Calu3 (cell line): Measurements from ENCODE around the gene LHX6. TPM values are rescaled to one million over a fixed set of nuclear protein-coding genes. Genes with fewer than 3 reads are reported as not detected.

Experiments used
- BruUV-seq: library from RNA; stranded (reverse); fragments of 400-500 nt; replicated peaks from 2 replicates; lab custom pipeline; 2021; lab: Mats Ljungman, UMichigan
- CTCF ChIA-PET: fragments of 300-600 bp; sonication (Branson Sonifier 250); formaldehyde crosslinking; loops from one replicate; lab custom pipeline; 2022; ENCODE audit warnings: antibody characterized with exemption; lab: Charles Lee
- DNase-seq: peaks from one replicate; pipeline ENCODE4 v3.0.0; 2022
- H3K27ac Mint-ChIP-seq: one replicate; pipeline ENCODE4 v1.8.0; 2022; ENCODE audit warnings: mixed read lengths; ENCODE audit not compliant: unreplicated experiment
- H3K27me3 Mint-ChIP-seq: one replicate; pipeline ENCODE4 v1.8.0; 2022; ENCODE audit warnings: mixed read lengths; ENCODE audit not compliant: unreplicated experiment
- H3K36me3 Mint-ChIP-seq: one replicate; pipeline ENCODE4 v1.8.0; 2022; ENCODE audit warnings: mild to moderate bottlenecking, moderate library complexity, mixed read lengths; ENCODE audit not compliant: insufficient read depth, unreplicated experiment
- H3K4me1 Mint-ChIP-seq: one replicate; pipeline ENCODE4 v1.8.0; 2022; ENCODE audit warnings: mild to moderate bottlenecking, low read depth, mixed read lengths; ENCODE audit not compliant: unreplicated experiment
- H3K4me3 Mint-ChIP-seq: one replicate; pipeline ENCODE4 v1.8.0; 2022; ENCODE audit warnings: mild to moderate bottlenecking, low read depth, moderate library complexity, mixed read lengths; ENCODE audit not compliant: unreplicated experiment
- H3K9me3 Mint-ChIP-seq: one replicate; pipeline ENCODE4 v1.8.0; 2022; ENCODE audit warnings: low read depth, mixed read lengths; ENCODE audit not compliant: unreplicated experiment
- CTCF ChIP-seq: fragments of 200-600 bp; IDR thresholded peaks from one replicate; pipeline ENCODE4 v1.8.0; 2022; ENCODE audit warnings: antibody characterized with exemption; ENCODE audit not compliant: unreplicated experiment
- intact Hi-C: fragments of 100-400 bp; cut with micrococcal nuclease; formaldehyde crosslinking; loops from one replicate; pipeline ENCODE4 v1.10.0; 2022; ENCODE audit not compliant: unreplicated experiment
- total RNA-seq: library from RNA; stranded (reverse); gene quantifications from 2 replicates; pipeline ENCODE4 v1.2.3, GENCODE V29; 2022

LHX6 gene
- total RNA-seq, 1 experiment from 2014 or later = 0.97 TPM

- H3K36me3 Mint-ChIP-seq = peaks cover 12% of the 10 kb centered on the region
- peak overlapping the region; percentile 99 for H3K4me3 Mint-ChIP-seq
- CTCF ChIA-PET = interaction anchor here (0.5 kb wide), 1 partner anchor 672 kb away, joined by 6 read pairs; no protein-coding TSS in a partner anchor
- peaks cover 8% of the 10 kb centered on the region for H3K4me1 Mint-ChIP-seq
- BruUV-seq = no TSS peak
- H3K9me3 Mint-ChIP-seq = no peaks in the 10 kb centered on the region
- H3K27me3 Mint-ChIP-seq = peaks cover 50% of the 10 kb centered on the region
- no peak for TF ChIP-seq CTCF
- DNase-seq = no peak
- intact Hi-C loops = no loop called here
- peak overlapping the region; percentile 97 for H3K27ac Mint-ChIP-seq
Measured at GRCh38 chr9:122159925-122160246, 68.9 kb downstream of the LHX6 start.

DNA sequence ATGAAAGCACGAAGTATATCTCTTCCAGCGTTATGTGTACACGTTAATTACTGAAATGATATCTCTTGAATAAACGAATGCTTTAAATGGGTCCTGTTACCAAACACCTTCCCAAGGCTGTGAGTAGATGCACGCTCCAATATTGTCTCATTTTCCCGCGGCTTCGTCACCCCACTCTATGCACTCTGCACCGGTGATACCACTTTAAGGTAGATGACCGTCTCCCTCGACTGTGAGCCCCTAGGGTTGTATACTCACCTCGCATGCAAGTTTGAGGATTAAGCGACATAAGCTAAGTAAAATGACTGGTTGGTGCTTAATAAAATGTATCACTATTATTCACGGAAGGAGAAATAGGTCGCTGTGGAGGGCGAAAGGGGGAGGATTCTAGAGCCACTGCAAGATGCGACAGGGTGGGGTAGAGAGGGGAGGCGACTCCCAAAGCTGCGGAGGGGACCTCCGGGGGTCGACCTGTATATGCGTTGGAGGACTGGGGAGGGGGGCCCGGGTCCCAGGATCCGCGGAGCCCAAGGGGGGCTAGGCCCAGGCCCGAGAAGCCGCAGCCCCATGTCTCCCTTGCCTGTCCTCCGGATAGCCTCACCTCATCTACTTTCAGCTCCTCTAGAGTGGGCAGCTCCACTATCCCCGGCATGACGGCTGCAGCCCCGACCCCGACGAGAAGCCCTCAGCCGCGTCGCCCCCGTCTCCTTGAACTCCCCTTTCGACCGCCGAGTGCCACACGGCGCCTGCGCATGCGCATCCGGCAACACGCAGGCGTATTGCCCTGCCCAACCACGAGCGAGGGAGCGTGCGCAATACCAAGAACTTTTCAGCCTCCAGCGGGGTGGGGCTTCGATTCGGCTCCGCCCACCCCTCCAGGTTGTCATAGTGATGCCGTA lies 69.5 kb downstream of the LHX6 start, which contains the start of the genes MORN5 and NDUFA8:
Gene MORN5, plus strand, starts transcription at position 883 of the 899 bp plus-strand sequence. CDS start 65 bp downstream, outside the sequence.
Gene NDUFA8, minus strand, starts transcription at position 754 of the 899 bp plus-strand sequence. Its CDS starts 102 bp downstream, at position 652.
- DNase-seq = peak; percentile 94
- intact Hi-C loops = no loop called here
- H3K36me3 Mint-ChIP-seq = peaks cover 12% of the 10 kb centered on the region
- TF ChIP-seq CTCF = no peak
- peak within 1 kb of the TSS; percentile 97 for H3K27ac Mint-ChIP-seq
- peaks cover 8% of the 10 kb centered on the region for H3K4me1 Mint-ChIP-seq
- H3K4me3 Mint-ChIP-seq = peak within 1 kb of the TSS; percentile 99
- peaks cover 43% of the 10 kb centered on the region for H3K27me3 Mint-ChIP-seq
- BruUV-seq = no TSS peak
- CTCF ChIA-PET = interaction anchor here (0.5 kb wide), 1 partner anchor 672 kb away, joined by 6 read pairs; no protein-coding TSS in a partner anchor
- H3K9me3 Mint-ChIP-seq = no peaks in the 10 kb centered on the region

DNA sequence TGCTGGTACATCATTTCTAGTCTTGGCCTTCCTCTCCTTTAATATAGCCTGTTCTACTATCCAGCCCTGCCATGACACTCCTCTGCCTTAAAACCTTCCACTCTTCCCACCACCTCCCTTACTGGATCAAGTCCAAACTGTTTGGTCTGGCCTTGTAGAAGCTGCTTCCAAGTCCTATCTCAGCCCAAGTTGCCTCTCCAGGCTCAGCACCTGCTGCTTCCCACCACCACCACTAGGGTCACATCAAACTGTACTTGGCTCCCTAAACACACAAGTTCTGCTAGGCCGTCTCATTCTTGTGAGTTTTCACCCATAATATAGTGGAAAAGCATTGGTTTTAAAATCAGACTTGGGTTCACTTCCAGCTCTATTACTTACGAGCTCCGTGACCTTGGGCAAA lies 70.6 kb downstream of the LHX6 start:
- peaks cover 12% of the 10 kb centered on the region for H3K36me3 Mint-ChIP-seq
- H3K9me3 Mint-ChIP-seq = no peaks in the 10 kb centered on the region
- BruUV-seq = no TSS peak
- CTCF ChIA-PET = no interaction called here
- no peak for TF ChIP-seq CTCF
- peaks cover 8% of the 10 kb centered on the region for H3K4me1 Mint-ChIP-seq
- peaks cover 33% of the 10 kb centered on the region for H3K27me3 Mint-ChIP-seq
- H3K27ac Mint-ChIP-seq = no peak overlapping the region
- intact Hi-C loops = no loop called here
- no peak overlapping the region for H3K4me3 Mint-ChIP-seq
- no peak for DNase-seq

DNA sequence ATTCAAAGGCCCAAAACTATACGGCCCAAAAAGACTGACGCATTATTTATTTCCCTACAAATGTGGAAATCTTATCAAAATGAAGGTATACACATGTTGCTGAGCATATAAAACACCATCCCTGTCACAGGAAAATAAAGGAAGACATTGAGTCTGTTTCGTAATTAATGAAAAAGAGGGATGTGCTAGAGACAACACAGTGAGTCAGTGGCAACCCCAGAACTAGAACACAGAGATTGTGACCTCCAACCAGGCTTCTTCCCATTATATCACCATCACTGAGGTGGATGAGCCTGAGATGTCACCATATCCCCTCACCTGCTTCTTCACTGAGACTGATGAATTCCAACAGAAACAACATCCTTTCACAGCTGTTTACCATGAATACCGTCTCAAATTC lies 73.0 kb downstream of the LHX6 start:
- CTCF ChIA-PET = no interaction called here
- H3K4me1 Mint-ChIP-seq = peaks cover 8% of the 10 kb centered on the region

More for the DNA sequence above, 73.0 kb downstream of the LHX6 start:
- Mint-ChIP-seq H3K27ac (no peak overlapping the region), H3K9me3 (no peaks in the 10 kb centered on the region), H3K27me3 (peaks cover 9% of the 10 kb centered on the region), H3K36me3 (peaks cover 12% of the 10 kb centered on the region), H3K4me3 (no peak overlapping the region)
- intact Hi-C loops = no loop called here
- TF ChIP-seq CTCF = no peak
- no TSS peak for BruUV-seq
- DNase-seq = no peak

Other genes starting within 250 kb of the LHX6 start
- 10.4 and 10.5 TPM in 2 replicates for gene TTLL11, start 135.6 kb downstream of the LHX6 start, total RNA-seq
- gene NDUFA8, start 69.2 kb downstream of the LHX6 start, total RNA-seq = 33.5 and 38.8 TPM in 2 replicates
- not detected in 2 replicates for gene MORN5, start 69.0 kb downstream of the LHX6 start, total RNA-seq
- gene RBM18, start 35.9 kb upstream of the LHX6 start, total RNA-seq = 13.1 and 14.1 TPM in 2 replicates
- gene MRRF, start 35.9 kb upstream of the LHX6 start, total RNA-seq = 45.7 and 47.1 TPM in 2 replicates
- 0.66 and 0.71 TPM in 2 replicates for gene PTGS1, start 142.1 kb upstream of the LHX6 start, total RNA-seq
- gene OR1J1, start 249.0 kb upstream of the LHX6 start, total RNA-seq = not detected in 2 replicates